Measurements from ENCODE around the gene CST9. TPM values are rescaled to one million over a fixed set of nuclear protein-coding genes. Genes with fewer than 3 reads are reported as not detected.

The CST9 gene
- total RNA-seq, 1 experiment from 2014 or later, result not detected

DNA sequence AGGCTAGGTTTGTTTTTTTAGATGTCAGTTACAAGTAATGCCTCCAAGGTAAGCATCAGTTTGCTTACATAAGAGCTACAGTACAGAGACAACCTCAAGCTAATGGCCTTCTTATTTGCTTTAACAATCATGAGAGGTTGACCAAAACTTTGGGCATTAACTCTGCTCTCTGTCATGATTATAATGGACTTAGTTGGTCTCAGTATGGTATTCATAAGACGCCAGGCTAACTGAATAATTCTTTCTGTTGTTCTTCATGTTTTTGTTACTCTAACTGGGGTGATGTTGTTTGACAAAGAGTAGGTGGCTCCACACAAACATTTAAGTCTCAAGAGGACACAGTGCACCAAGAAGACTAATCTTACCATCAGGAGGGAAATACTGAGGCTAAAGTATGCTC, 9.8 kb downstream of the CST9 start:
- CTCF ChIA-PET, result no interaction called here

DNA sequence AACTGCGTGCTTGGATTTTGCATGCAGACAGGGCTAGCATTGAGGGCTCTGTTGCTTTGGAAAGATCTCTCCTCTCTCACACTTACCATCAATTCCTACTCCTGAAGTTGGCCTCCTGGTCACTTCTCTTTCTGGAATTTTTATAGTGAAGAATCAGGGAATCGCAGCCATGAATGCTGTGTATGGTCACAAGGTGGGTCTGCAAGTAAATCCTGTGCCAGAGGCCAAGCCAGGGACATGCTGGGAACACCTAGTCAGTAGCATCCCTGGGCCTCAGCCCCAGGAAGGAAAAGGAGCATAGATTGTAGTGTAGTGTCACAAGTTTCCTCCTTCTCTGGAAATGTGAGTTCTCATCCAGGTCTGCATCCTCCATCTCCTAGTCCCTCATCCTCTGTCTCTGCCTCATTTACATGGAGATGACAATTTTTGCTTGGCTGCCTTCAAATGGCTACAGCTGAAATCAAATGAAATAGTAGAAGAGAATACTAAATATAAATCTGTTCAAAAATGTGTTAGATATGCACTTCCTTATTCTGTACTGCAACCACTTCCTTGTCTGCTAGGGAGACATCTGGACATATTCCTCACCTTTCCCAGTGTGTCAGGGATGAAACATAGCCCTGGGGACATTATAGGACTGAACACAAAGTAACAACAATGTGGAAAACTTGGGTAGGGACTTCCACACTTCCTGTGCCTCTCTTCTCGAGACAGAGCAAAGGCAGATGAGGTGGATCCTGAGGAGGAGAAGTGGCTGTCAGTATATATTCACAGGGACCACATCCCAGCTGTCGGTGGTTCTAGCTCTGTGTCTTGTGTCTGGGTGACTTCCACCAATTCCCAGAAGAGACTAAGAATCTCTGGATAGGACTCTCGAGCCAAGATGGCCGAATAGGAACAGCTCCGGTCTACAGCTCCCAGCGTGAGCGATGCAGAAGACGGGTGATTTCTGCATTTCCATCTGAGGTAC, 17.0 kb downstream of the CST9 start:
- no peak for ATAC-seq
- no peak overlapping the region for H3K27ac ChIP-seq (ENCODE audit: low read length)
- BruUV-seq (replicated peaks), result no TSS peak
- intact Hi-C loops (cut with micrococcal nuclease; ENCODE audit: unreplicated experiment) (no loop called here), in situ Hi-C loops (cut with HindIII; ENCODE audit: low pct_unique_long_range_greater_than_20kb, low sequenced_read_pairs) (no loop called here)
- no peak for DNase-seq (ENCODE audit: low read depth, low spot score)
- CTCF ChIA-PET, result no interaction called here
- POLR2A ChIA-PET, result no interaction called here
- H3K9me3 ChIP-seq (ENCODE audit: control insufficient read depth, insufficient read depth, low read depth, low read length), result no peaks in the 10 kb centered on the region
- no peak overlapping the region for H3K4me3 ChIP-seq (ENCODE audit: low read depth in 2 of 2, low read length in 2 of 2)
- no peaks in the 10 kb centered on the region for H3K27me3 ChIP-seq (ENCODE audit: control insufficient read depth, insufficient read depth, low read length)
- no peaks in the 10 kb centered on the region for H3K4me1 ChIP-seq (ENCODE audit: control insufficient read depth, insufficient read depth, low read length)
- no peaks in the 10 kb centered on the region for H3K36me3 ChIP-seq (ENCODE audit: control insufficient read depth, insufficient read depth, low read length)
- TF ChIP-seq TCF7L2 (IDR thresholded peaks at IDR 0.05; ENCODE audit: low read depth, low read length) (no peak), SIN3A (IDR thresholded peaks at IDR 0.05; ENCODE audit: borderline replicate concordance, insufficient read depth, low read depth, low read length) (no peak), POLR2AphosphoS5 (IDR thresholded peaks at IDR 0.05; ENCODE audit: low read depth, low read length) (no peak)
- TF ChIP-seq, protein P1, sequence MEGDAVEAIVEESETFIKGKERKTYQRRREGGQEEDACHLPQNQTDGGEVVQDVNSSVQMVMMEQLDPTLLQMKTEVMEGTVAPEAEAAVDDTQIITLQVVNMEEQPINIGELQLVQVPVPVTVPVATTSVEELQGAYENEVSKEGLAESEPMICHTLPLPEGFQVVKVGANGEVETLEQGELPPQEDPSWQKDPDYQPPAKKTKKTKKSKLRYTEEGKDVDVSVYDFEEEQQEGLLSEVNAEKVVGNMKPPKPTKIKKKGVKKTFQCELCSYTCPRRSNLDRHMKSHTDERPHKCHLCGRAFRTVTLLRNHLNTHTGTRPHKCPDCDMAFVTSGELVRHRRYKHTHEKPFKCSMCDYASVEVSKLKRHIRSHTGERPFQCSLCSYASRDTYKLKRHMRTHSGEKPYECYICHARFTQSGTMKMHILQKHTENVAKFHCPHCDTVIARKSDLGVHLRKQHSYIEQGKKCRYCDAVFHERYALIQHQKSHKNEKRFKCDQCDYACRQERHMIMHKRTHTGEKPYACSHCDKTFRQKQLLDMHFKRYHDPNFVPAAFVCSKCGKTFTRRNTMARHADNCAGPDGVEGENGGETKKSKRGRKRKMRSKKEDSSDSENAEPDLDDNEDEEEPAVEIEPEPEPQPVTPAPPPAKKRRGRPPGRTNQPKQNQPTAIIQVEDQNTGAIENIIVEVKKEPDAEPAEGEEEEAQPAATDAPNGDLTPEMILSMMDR (IDR thresholded peaks at IDR 0.05), result no peak
- TF ChIP-seq, protein P2, sequence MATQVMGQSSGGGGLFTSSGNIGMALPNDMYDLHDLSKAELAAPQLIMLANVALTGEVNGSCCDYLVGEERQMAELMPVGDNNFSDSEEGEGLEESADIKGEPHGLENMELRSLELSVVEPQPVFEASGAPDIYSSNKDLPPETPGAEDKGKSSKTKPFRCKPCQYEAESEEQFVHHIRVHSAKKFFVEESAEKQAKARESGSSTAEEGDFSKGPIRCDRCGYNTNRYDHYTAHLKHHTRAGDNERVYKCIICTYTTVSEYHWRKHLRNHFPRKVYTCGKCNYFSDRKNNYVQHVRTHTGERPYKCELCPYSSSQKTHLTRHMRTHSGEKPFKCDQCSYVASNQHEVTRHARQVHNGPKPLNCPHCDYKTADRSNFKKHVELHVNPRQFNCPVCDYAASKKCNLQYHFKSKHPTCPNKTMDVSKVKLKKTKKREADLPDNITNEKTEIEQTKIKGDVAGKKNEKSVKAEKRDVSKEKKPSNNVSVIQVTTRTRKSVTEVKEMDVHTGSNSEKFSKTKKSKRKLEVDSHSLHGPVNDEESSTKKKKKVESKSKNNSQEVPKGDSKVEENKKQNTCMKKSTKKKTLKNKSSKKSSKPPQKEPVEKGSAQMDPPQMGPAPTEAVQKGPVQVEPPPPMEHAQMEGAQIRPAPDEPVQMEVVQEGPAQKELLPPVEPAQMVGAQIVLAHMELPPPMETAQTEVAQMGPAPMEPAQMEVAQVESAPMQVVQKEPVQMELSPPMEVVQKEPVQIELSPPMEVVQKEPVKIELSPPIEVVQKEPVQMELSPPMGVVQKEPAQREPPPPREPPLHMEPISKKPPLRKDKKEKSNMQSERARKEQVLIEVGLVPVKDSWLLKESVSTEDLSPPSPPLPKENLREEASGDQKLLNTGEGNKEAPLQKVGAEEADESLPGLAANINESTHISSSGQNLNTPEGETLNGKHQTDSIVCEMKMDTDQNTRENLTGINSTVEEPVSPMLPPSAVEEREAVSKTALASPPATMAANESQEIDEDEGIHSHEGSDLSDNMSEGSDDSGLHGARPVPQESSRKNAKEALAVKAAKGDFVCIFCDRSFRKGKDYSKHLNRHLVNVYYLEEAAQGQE (IDR thresholded peaks at IDR 0.05; ENCODE audit: insufficient read depth in 1 of 2, low read depth in 2 of 2, low read length in 1 of 2), result no peak

More for the DNA sequence above, 9.8 kb downstream of the CST9 start:
- H3K4me3 ChIP-seq (ENCODE audit: low read depth in 2 of 2, low read length in 2 of 2), result no peak overlapping the region
- BruUV-seq (replicated peaks), result no TSS peak
- DNase-seq (ENCODE audit: low read depth, low spot score) (no peak), ATAC-seq (no peak)
- peaks cover 2% of the 10 kb centered on the region; the same call in 1 of the 2 replicates for H3K27me3 ChIP-seq (ENCODE audit: control insufficient read depth, insufficient read depth, low read length)
- no peaks in the 10 kb centered on the region for H3K9me3 ChIP-seq (ENCODE audit: control insufficient read depth, insufficient read depth, low read depth, low read length)
- H3K36me3 ChIP-seq (ENCODE audit: control insufficient read depth, insufficient read depth, low read length), result no peaks in the 10 kb centered on the region
- in situ Hi-C loops (cut with HindIII; ENCODE audit: low pct_unique_long_range_greater_than_20kb, low sequenced_read_pairs), result no loop called here
- POLR2A ChIA-PET, result no interaction called here
- no peak for TF ChIP-seq SIN3A (IDR thresholded peaks at IDR 0.05; ENCODE audit: borderline replicate concordance, insufficient read depth, low read depth, low read length)
- TF ChIP-seq, protein P1 (IDR thresholded peaks at IDR 0.05), result no peak
- TF ChIP-seq POLR2AphosphoS5 (IDR thresholded peaks at IDR 0.05; ENCODE audit: low read depth, low read length), result no peak
- TF ChIP-seq TCF7L2 (IDR thresholded peaks at IDR 0.05; ENCODE audit: low read depth, low read length), result no peak
- TF ChIP-seq, protein P2 (IDR thresholded peaks at IDR 0.05; ENCODE audit: insufficient read depth in 1 of 2, low read depth in 2 of 2, low read length in 1 of 2), result no peak
- no peak overlapping the region for H3K27ac ChIP-seq (ENCODE audit: low read length)
- no peaks in the 10 kb centered on the region for H3K4me1 ChIP-seq (ENCODE audit: control insufficient read depth, insufficient read depth, low read length)
- intact Hi-C loops (cut with micrococcal nuclease; ENCODE audit: unreplicated experiment), result no loop called here

All from Panc1 (cell line).